Measurements from ENCODE around the gene UNC80.
A peak's percentile ranks its signal among the peaks of the same experiment; 100 is the strongest.

The UNC80 gene

DNA sequence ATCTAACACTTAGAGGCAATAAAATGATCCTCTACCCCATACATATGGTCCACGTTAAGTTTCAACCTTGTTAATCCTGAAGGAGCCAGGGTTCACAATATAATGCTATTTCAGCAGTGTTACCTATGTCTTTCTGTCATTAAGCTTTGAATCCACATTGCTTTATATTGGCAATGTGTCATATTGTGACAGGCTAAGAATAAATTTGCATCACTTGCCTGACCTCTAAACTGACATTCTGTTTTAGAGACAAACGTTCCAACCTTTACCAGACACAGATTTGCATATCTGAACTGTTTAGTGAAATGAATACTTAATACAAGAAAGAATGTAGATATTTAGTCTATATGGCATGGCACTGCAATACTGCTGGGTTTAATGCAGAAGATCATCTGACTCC, 98.4 kb downstream of the UNC80 start:
- ATAC-seq (ENCODE audit: low read depth), result no peak
- H3K36me3 ChIP-seq (ENCODE audit: low read depth), result no peaks in the 10 kb centered on the region
- H3K4me3 ChIP-seq (ENCODE audit: severe bottlenecking), result no peak overlapping the region
- no peaks in the 10 kb centered on the region for H3K27me3 ChIP-seq (ENCODE audit: insufficient read depth, poor library complexity, severe bottlenecking)
- TF ChIP-seq, protein P1, sequence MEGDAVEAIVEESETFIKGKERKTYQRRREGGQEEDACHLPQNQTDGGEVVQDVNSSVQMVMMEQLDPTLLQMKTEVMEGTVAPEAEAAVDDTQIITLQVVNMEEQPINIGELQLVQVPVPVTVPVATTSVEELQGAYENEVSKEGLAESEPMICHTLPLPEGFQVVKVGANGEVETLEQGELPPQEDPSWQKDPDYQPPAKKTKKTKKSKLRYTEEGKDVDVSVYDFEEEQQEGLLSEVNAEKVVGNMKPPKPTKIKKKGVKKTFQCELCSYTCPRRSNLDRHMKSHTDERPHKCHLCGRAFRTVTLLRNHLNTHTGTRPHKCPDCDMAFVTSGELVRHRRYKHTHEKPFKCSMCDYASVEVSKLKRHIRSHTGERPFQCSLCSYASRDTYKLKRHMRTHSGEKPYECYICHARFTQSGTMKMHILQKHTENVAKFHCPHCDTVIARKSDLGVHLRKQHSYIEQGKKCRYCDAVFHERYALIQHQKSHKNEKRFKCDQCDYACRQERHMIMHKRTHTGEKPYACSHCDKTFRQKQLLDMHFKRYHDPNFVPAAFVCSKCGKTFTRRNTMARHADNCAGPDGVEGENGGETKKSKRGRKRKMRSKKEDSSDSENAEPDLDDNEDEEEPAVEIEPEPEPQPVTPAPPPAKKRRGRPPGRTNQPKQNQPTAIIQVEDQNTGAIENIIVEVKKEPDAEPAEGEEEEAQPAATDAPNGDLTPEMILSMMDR (IDR thresholded peaks at IDR 0.05; ENCODE audit: poor library complexity, severe bottlenecking), result no peak
- H3K9me3 ChIP-seq (ENCODE audit: severe bottlenecking), result no peaks in the 10 kb centered on the region
- DNase-seq (ENCODE audit: low spot score), result no peak
- H3K27ac ChIP-seq (ENCODE audit: poor library complexity, severe bottlenecking), result no peak overlapping the region
- no peaks in the 10 kb centered on the region for H3K4me1 ChIP-seq (ENCODE audit: insufficient read depth, poor library complexity, severe bottlenecking)

DNA sequence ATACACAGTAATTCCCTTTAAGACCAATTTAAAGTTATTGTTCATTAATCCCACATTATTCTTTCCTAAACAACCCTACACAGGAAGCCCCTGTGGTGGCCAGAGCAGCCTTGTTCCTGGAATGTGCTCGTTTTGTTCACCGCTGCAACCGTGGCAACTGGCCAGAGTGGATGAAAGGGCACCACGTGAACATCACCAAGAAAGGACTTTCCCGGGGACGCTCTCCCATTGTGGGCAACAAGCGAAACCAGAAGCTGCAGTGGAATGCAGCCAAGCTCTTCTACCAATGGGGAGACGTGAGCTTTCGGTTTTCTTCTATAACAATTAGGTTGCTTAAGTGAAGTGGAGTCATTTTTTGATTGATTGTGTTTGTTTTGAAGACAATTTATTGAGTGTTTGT, 101.0 kb downstream of the UNC80 start:
- no peaks in the 10 kb centered on the region for H3K9me3 ChIP-seq (ENCODE audit: severe bottlenecking)
- H3K4me1 ChIP-seq (ENCODE audit: insufficient read depth, poor library complexity, severe bottlenecking), result peaks cover 7% of the 10 kb centered on the region
- DNase-seq (ENCODE audit: low spot score) (no peak), ATAC-seq (ENCODE audit: low read depth) (peak; percentile 42; the same call in 1 of the 3 replicates)
- H3K27me3 ChIP-seq (ENCODE audit: insufficient read depth, poor library complexity, severe bottlenecking), result no peaks in the 10 kb centered on the region
- no peak overlapping the region for H3K27ac ChIP-seq (ENCODE audit: poor library complexity, severe bottlenecking)
- no peak overlapping the region for H3K4me3 ChIP-seq (ENCODE audit: severe bottlenecking)
- no peaks in the 10 kb centered on the region for H3K36me3 ChIP-seq (ENCODE audit: low read depth)
- TF ChIP-seq, protein P1 (IDR thresholded peaks at IDR 0.05; ENCODE audit: poor library complexity, severe bottlenecking), result no peak

DNA sequence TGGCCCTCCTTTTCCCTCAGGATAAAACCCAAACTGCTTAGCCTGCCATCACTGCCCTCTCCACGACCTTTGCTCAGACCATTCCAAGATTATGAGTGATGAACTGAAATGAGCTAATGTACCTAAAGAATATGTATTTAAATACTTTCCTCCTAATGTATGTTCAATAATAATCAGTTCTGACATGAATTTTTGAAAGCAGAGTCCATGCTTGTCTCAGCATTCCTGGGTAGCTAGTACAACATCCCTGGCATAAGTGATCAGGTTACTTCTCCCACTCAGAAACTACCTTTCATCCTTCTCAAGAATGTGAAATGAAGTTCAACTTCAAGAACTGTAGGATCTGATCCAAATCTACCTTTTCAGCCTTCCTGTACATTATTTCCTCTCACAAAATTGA, 103.6 kb downstream of the UNC80 start:
- ATAC-seq (ENCODE audit: low read depth), result peak; percentile 56
- Histone ChIP-seq H3K27ac (ENCODE audit: poor library complexity, severe bottlenecking) (peak overlapping the region; percentile 26), H3K27me3 (ENCODE audit: insufficient read depth, poor library complexity, severe bottlenecking) (no peaks in the 10 kb centered on the region), H3K4me3 (ENCODE audit: severe bottlenecking) (no peak overlapping the region), H3K4me1 (ENCODE audit: insufficient read depth, poor library complexity, severe bottlenecking) (peaks cover 10% of the 10 kb centered on the region), H3K36me3 (ENCODE audit: low read depth) (no peaks in the 10 kb centered on the region), H3K9me3 (ENCODE audit: severe bottlenecking) (no peaks in the 10 kb centered on the region)
- TF ChIP-seq, protein P1 (IDR thresholded peaks at IDR 0.05; ENCODE audit: poor library complexity, severe bottlenecking), result no peak
- no peak for DNase-seq (ENCODE audit: low spot score)

DNA sequence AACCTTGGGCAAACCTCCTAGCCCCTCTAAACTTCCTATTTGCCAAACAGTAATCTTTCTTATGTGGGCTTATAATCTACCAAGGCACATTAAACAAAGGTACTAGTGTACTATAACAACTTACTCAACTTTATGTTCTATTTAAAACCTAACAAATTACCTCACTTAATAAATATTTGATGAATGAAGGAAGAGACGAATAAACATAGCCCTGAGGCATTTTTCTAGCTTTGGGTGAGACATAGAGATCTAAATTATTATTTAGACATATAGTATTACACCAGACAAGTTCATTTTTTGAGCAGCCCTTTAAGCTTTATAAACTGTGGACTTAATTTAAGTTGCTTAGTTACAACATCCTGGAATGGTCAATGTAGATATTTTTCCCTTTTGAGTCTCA, 104.6 kb downstream of the UNC80 start:
- ATAC-seq (ENCODE audit: low read depth) (peak; percentile 56), DNase-seq (ENCODE audit: low spot score) (no peak)
- Histone ChIP-seq H3K9me3 (ENCODE audit: severe bottlenecking) (no peaks in the 10 kb centered on the region), H3K27me3 (ENCODE audit: insufficient read depth, poor library complexity, severe bottlenecking) (no peaks in the 10 kb centered on the region), H3K36me3 (ENCODE audit: low read depth) (no peaks in the 10 kb centered on the region), H3K4me3 (ENCODE audit: severe bottlenecking) (no peak overlapping the region), H3K4me1 (ENCODE audit: insufficient read depth, poor library complexity, severe bottlenecking) (peaks cover 10% of the 10 kb centered on the region), H3K27ac (ENCODE audit: poor library complexity, severe bottlenecking) (peak overlapping the region; percentile 26)
- TF ChIP-seq, protein P1 (IDR thresholded peaks at IDR 0.05; ENCODE audit: poor library complexity, severe bottlenecking), result no peak

DNA sequence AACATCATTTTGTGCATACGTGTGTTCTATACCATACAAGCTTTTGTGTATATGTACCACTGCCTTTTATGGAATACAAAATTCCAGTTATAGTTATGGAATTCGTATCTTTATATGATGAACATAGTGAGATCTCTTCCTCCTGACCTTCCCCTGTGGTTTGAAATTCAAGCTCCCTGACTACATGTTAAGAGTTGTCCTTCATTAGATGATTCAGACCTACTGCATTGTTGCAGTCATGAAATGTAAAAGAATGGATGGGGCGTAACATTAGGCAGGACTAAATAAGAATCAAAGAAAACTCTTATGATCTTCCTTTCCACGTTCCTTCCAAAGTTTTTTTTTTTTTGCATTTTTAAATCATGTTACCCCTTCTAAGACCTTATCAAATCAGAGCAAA, 107.1 kb downstream of the UNC80 start:
- H3K36me3 ChIP-seq (ENCODE audit: low read depth), result no peaks in the 10 kb centered on the region

More for the DNA sequence above, 107.1 kb downstream of the UNC80 start:
- TF ChIP-seq, protein P1 (IDR thresholded peaks at IDR 0.05; ENCODE audit: poor library complexity, severe bottlenecking), result no peak
- Histone ChIP-seq H3K27me3 (ENCODE audit: insufficient read depth, poor library complexity, severe bottlenecking) (no peaks in the 10 kb centered on the region), H3K4me1 (ENCODE audit: insufficient read depth, poor library complexity, severe bottlenecking) (peaks cover 10% of the 10 kb centered on the region), H3K9me3 (ENCODE audit: severe bottlenecking) (no peaks in the 10 kb centered on the region), H3K27ac (ENCODE audit: poor library complexity, severe bottlenecking) (no peak overlapping the region), H3K4me3 (ENCODE audit: severe bottlenecking) (no peak overlapping the region)
- ATAC-seq (ENCODE audit: low read depth), result peak; percentile 46; the same call in 1 of the 3 replicates
- no peak for DNase-seq (ENCODE audit: low spot score)
